SK-N-MC (cell line): Measurements from ENCODE around the gene PLN.

ENCODE experiments used
- DNase-seq: peaks from one replicate; pipeline ENCODE4 v3.0.0-alpha.2; 2011; ENCODE audit warnings: low read depth, low spot score
- H3K27ac ChIP-seq: fragments of 200-600 bp; sonication (generic); 2 replicates; pipeline ENCODE4 v1.5.1; 2016; ENCODE audit warnings: mixed run types
- H3K36me3 ChIP-seq: fragments of 200-600 bp; sonication (generic); 2 replicates; pipeline ENCODE4 v1.6.1; 2017; ENCODE audit warnings: antibody characterized with exemption, low read length, mixed read lengths; ENCODE audit not compliant: insufficient read depth
- H3K4me3 ChIP-seq: fragments of 200-600 bp; sonication (generic); 2 replicates; pipeline ENCODE4 v1.5.1; 2016
- H3K9ac ChIP-seq: fragments of 200-600 bp; sonication (generic); 2 replicates; pipeline ENCODE4 v1.8.0; 2017; ENCODE audit warnings: mixed run types, mixed read lengths; ENCODE audit not compliant: insufficient read length
- H3K9me3 ChIP-seq: fragments of 200-600 bp; sonication (generic); 2 replicates; pipeline ENCODE4 v1.6.1; 2017; ENCODE audit warnings: low read depth, mild to moderate bottlenecking, antibody characterized with exemption, low read length, moderate library complexity, mixed read lengths
- EZH2 ChIP-seq: fragments of 200-600 bp; sonication (generic); IDR thresholded peaks from one replicate; pipeline ENCODE4 v1.6.1; 2017; ENCODE audit warnings: antibody characterized with exemption
- FOXP2 ChIP-seq: optimal IDR thresholded peaks from 2 replicates; pipeline ENCODE3; 2011; ENCODE audit warnings: mild to moderate bottlenecking, moderate library complexity; ENCODE audit not compliant: insufficient read depth; ENCODE audit errors: extremely low read length, control extremely low read depth
- POLR2AphosphoS5 ChIP-seq: IDR thresholded peaks from 2 replicates; pipeline ENCODE4 v1.6.1; 2012; ENCODE audit warnings: mild to moderate bottlenecking, low read depth, low read length, borderline replicate concordance

Gene PLN

DNA sequence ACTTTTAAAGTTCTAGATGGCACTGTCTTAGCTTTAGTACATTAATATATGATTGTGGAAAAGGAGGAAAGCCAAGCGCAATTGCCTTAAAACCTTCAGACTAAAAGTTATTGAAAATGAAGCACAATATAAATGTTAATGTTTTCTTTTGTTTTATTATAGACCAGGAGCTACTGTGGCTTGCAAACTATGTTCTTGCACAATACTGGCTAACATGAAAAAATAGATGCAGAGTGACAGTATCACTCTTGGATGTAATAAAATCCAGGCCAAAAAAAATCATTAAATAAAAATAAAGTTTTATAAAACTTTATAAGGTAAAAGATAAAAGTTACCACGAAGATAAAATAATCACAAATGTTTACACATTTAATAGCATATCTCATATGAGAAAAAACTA, 18.3 kb upstream of the PLN start:
- Histone ChIP-seq H3K27ac (no peak overlapping the region), H3K36me3 (no peaks in the 10 kb centered on the region), H3K9ac (no peak overlapping the region), H3K9me3 (peaks cover 5% of the 10 kb centered on the region; the same call in 1 of the 2 replicates), H3K4me3 (no peak overlapping the region)
- TF ChIP-seq EZH2 (no peak), POLR2AphosphoS5 (no peak), FOXP2 (no peak)
- DNase-seq: no peak

GRCh38 chr6:118530942-118531341, 17.2 kb upstream of the PLN start:
- DNase-seq: no peak
- TF ChIP-seq FOXP2: no peak
- TF ChIP-seq POLR2AphosphoS5: no peak
- TF ChIP-seq EZH2: no peak

GRCh38 chr6:118535176-118535844, 12.8 kb upstream of the PLN start:
- no peak overlapping the region for H3K9ac ChIP-seq
- no peak for TF ChIP-seq EZH2
- TF ChIP-seq FOXP2: no peak
- TF ChIP-seq POLR2AphosphoS5: no peak
- no peak overlapping the region for H3K4me3 ChIP-seq
- H3K9me3 ChIP-seq: peaks cover 5% of the 10 kb centered on the region; the same call in 1 of the 2 replicates
- H3K27ac ChIP-seq: no peak overlapping the region
- no peaks in the 10 kb centered on the region for H3K36me3 ChIP-seq
- no peak for DNase-seq

More at GRCh38 chr6:118530942-118531341, 17.2 kb upstream of the PLN start:
- H3K36me3 ChIP-seq: no peaks in the 10 kb centered on the region
- no peak overlapping the region for H3K9ac ChIP-seq
- no peak overlapping the region for H3K27ac ChIP-seq
- H3K9me3 ChIP-seq: peaks cover 5% of the 10 kb centered on the region; the same call in 1 of the 2 replicates
- H3K4me3 ChIP-seq: no peak overlapping the region

DNA sequence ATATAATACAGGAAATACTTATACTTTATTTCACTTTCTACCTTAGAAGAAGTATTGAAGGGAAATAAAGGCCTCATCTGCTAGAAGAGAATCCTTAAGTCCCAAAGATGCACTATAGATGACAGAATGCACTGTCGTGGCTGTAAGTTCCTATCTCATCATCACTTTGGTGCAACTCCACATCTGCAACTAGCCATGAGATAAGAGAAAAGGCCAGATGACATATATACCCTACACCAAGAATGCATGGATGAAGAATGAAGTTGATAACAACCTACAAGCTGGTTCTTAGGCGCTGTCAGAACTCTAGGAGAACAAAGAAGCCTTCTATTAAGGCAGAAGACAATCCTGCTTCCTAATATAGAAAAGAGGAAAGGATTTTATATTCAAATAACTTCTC, 11.6 kb upstream of the PLN start:
- Histone ChIP-seq H3K4me3 (no peak overlapping the region), H3K27ac (no peak overlapping the region), H3K9ac (no peak overlapping the region), H3K36me3 (no peaks in the 10 kb centered on the region), H3K9me3 (no peaks in the 10 kb centered on the region)
- DNase-seq: no peak
- TF ChIP-seq POLR2AphosphoS5: no peak

DNA sequence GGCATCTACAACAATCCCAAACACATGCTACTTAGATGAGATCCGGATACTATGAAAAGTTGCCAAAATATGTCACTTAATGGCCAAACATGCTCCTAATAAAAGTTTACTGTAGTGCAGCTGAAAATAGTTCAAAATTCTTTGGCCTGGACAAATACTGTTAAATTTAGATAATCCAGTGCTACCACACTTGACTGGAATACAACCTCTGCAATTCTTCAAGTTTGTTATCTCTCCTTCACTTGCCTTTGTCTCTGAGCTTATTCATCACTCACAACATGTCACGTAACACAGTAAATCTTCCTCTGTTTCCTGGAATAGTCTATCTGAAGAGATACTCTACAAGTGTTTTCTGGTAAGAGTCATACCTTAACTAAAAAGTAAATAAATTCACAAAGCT, 10.5 kb upstream of the PLN start:
- no peak overlapping the region for H3K4me3 ChIP-seq
- TF ChIP-seq POLR2AphosphoS5 (no peak), FOXP2 (no peak), EZH2 (no peak)

GRCh38 chr6:118542184-118542952, 5.7 kb upstream of the PLN start:
- H3K9me3 ChIP-seq: no peaks in the 10 kb centered on the region
- H3K27ac ChIP-seq: no peak overlapping the region
- H3K36me3 ChIP-seq: no peaks in the 10 kb centered on the region
- H3K4me3 ChIP-seq: no peak overlapping the region
- DNase-seq: no peak
- H3K9ac ChIP-seq: no peak overlapping the region
- TF ChIP-seq POLR2AphosphoS5 (no peak), EZH2 (no peak), FOXP2 (no peak)

More for the DNA sequence above, 10.5 kb upstream of the PLN start:
- Histone ChIP-seq H3K27ac (no peak overlapping the region), H3K9ac (no peak overlapping the region), H3K9me3 (no peaks in the 10 kb centered on the region), H3K36me3 (no peaks in the 10 kb centered on the region)
- no peak for DNase-seq

- Histone ChIP-seq H3K27ac (no peak overlapping the region), H3K9ac (no peak overlapping the region), H3K36me3 (no peaks in the 10 kb centered on the region), H3K9me3 (no peaks in the 10 kb centered on the region), H3K4me3 (no peak overlapping the region)
- DNase-seq: no peak
- no peak for TF ChIP-seq FOXP2
- TF ChIP-seq EZH2: no peak
- no peak for TF ChIP-seq POLR2AphosphoS5
Measured at GRCh38 chr6:118544105-118544504, 4.0 kb upstream of the PLN start.

- no peaks in the 10 kb centered on the region for H3K9me3 ChIP-seq
- no peak overlapping the region for H3K9ac ChIP-seq
- no peak overlapping the region for H3K4me3 ChIP-seq
- TF ChIP-seq EZH2 (no peak), FOXP2 (no peak), POLR2AphosphoS5 (no peak)
- DNase-seq: no peak
- no peaks in the 10 kb centered on the region for H3K36me3 ChIP-seq
- no peak overlapping the region for H3K27ac ChIP-seq
Measured at GRCh38 chr6:118546164-118546879, 1.8 kb upstream of the PLN start.

DNA sequence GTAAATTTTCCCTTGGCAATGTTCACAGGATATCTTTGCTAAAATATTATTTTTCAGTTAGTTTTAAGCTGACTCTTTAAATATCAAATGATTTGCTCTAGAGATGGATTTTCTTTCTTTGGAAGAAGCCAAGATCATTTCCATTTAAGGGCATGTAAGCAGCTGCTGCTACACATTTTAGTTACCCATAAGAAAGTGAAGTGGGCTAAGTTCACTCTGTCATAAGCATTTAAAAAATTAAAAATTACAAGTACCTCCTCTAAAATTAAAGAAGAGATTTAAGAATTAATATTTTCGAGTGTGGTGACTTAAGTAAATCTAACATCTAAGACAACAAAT, 1.2 kb upstream of the PLN start:
- DNase-seq: no peak
- Histone ChIP-seq H3K4me3 (no peak overlapping the region), H3K9ac (no peak overlapping the region), H3K9me3 (no peaks in the 10 kb centered on the region), H3K36me3 (no peaks in the 10 kb centered on the region), H3K27ac (no peak overlapping the region)
- TF ChIP-seq FOXP2 (no peak), EZH2 (no peak)
